GM18520 (cell line): Measurements from ENCODE around the gene TSHZ2.

Experiments used
- ATAC-seq: cut with Tn5 transposase; IDR thresholded peaks from one replicate; pipeline ENCODE4 v1.9.1; 2021; ENCODE audit not compliant: unreplicated experiment

TSHZ2 gene

GRCh38 chr20:52996130-52996529 lies 24.0 kb downstream of the TSHZ2 start:
- no peak for ATAC-seq

- no peak for ATAC-seq
These were observed 24.5 kb downstream of the TSHZ2 start for GRCh38 chr20:52996658-52997057.

- no peak for ATAC-seq
These were observed 26.1 kb downstream of the TSHZ2 start for GRCh38 chr20:52998268-52998667.

- no peak for ATAC-seq
These were observed 26.9 kb downstream of the TSHZ2 start for GRCh38 chr20:52999040-52999439.

- ATAC-seq: peak; percentile 55
These were observed 29.5 kb downstream of the TSHZ2 start for GRCh38 chr20:53001498-53002301.

GRCh38 chr20:53002786-53003185 lies 30.6 kb downstream of the TSHZ2 start:
- ATAC-seq: no peak

GRCh38 chr20:53003420-53004154 lies 31.4 kb downstream of the TSHZ2 start:
- ATAC-seq: no peak

GRCh38 chr20:53004267-53004813 lies 32.2 kb downstream of the TSHZ2 start:
- ATAC-seq: no peak

- no peak for ATAC-seq
These were observed 38.0 kb downstream of the TSHZ2 start for GRCh38 chr20:53009979-53010735.

GRCh38 chr20:53011640-53012039 lies 39.5 kb downstream of the TSHZ2 start:
- ATAC-seq: no peak

- ATAC-seq: no peak
These were observed 41.0 kb downstream of the TSHZ2 start for GRCh38 chr20:53013183-53013582.

GRCh38 chr20:53013847-53014246 lies 41.7 kb downstream of the TSHZ2 start:
- no peak for ATAC-seq

GRCh38 chr20:53016071-53016470 lies 43.9 kb downstream of the TSHZ2 start:
- no peak for ATAC-seq

GRCh38 chr20:53016534-53017042 lies 44.4 kb downstream of the TSHZ2 start:
- no peak for ATAC-seq

- ATAC-seq: no peak
These were observed 45.0 kb downstream of the TSHZ2 start for GRCh38 chr20:53017206-53017605.

- no peak for ATAC-seq
These were observed 47.3 kb downstream of the TSHZ2 start for GRCh38 chr20:53019464-53019863.

GRCh38 chr20:53020376-53020775 lies 48.2 kb downstream of the TSHZ2 start:
- no peak for ATAC-seq

- ATAC-seq: no peak
These were observed 48.7 kb downstream of the TSHZ2 start for GRCh38 chr20:53020834-53021233.

- no peak for ATAC-seq
These were observed 49.8 kb downstream of the TSHZ2 start for GRCh38 chr20:53021934-53022333.

GRCh38 chr20:53023732-53024520 lies 51.8 kb downstream of the TSHZ2 start:
- ATAC-seq: no peak
